Measurements from ENCODE around the gene PARP14. TPM values are rescaled to one million over a fixed set of nuclear protein-coding genes. Genes with fewer than 3 reads are reported as not detected.

PARP14 gene
- polyA plus RNA-seq, 1 donor from 2014 or later: not detected

DNA sequence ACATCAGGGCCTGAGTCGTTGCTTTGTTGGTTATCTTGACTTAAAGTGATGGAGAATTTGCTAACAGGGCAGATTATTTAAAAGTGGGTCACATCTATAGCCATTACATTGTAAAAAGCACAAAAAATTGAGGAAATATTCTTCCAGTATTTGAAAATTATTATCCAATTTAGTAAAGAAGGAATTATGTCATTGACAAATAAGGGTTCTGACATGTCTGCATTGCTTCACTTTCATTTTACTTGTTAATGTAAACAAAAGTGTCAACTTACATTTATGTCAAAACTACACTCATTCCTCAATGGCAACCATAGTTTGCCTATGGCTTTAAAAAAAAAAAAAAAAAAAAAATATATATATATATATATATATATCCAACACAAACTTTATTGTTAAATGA lies 3.4 kb upstream of the PARP14 start:
- H3K27me3 ChIP-seq (ENCODE audit: insufficient read depth, low read depth, low read length): peaks cover 35% of the 10 kb centered on the region
- H3K4me3 ChIP-seq (ENCODE audit: low read length): no peak overlapping the region
- no peaks in the 10 kb centered on the region for H3K79me2 ChIP-seq (replicated peaks; ENCODE audit: insufficient read depth, low read length)
- H3K9me2 ChIP-seq (ENCODE audit: insufficient read depth, low read length): no peaks in the 10 kb centered on the region
- H3F3A ChIP-seq (ENCODE audit: insufficient read depth, low read length, poor library complexity, severe bottlenecking): no peaks in the 10 kb centered on the region
- H2AFZ ChIP-seq (ENCODE audit: low read depth, low read length): no peak overlapping the region
- H3K9me3 ChIP-seq (ENCODE audit: low read length): peaks cover 4% of the 10 kb centered on the region
- TF ChIP-seq CTCF (IDR thresholded peaks at IDR 0.05; ENCODE audit: poor library complexity, severe bottlenecking) (no peak), POLR2AphosphoS5 (IDR thresholded peaks at IDR 0.05) (no peak), EP300 (conservative IDR thresholded peaks at IDR 0.05; ENCODE audit: poor library complexity, severe bottlenecking) (no peak), MXI1 (conservative IDR thresholded peaks at IDR 0.05; ENCODE audit: poor library complexity, severe bottlenecking) (no peak), REST (IDR thresholded peaks at IDR 0.05; ENCODE audit: borderline replicate concordance) (no peak), TAF1 (IDR thresholded peaks at IDR 0.05; ENCODE audit: low read depth) (no peak), SMC3 (conservative IDR thresholded peaks at IDR 0.05; ENCODE audit: poor library complexity) (no peak), RAD21 (conservative IDR thresholded peaks at IDR 0.05) (no peak), EZH2 (IDR thresholded peaks at IDR 0.05; ENCODE audit: borderline replicate concordance, insufficient read depth, low read length, poor library complexity, severe bottlenecking) (no peak)
- H3K36me3 ChIP-seq (ENCODE audit: insufficient read depth, low read length): no peaks in the 10 kb centered on the region
- H3K9ac ChIP-seq (ENCODE audit: low read length): no peak overlapping the region
- H3K27ac ChIP-seq (ENCODE audit: low read length): no peak overlapping the region
- no peaks in the 10 kb centered on the region for H4K20me1 ChIP-seq (ENCODE audit: insufficient read depth)
- H3K4me2 ChIP-seq (ENCODE audit: low read length): no peak overlapping the region

GRCh38 chr3:122678506-122678905 lies 2.1 kb upstream of the PARP14 start:
- Histone ChIP-seq H4K20me1 (ENCODE audit: insufficient read depth) (no peaks in the 10 kb centered on the region), H3K9me2 (ENCODE audit: insufficient read depth, low read length) (no peaks in the 10 kb centered on the region), H3K27ac (ENCODE audit: low read length) (no peak overlapping the region), H3K27me3 (ENCODE audit: insufficient read depth, low read depth, low read length) (peaks cover 39% of the 10 kb centered on the region), H3K4me2 (ENCODE audit: low read length) (no peak overlapping the region), H3K36me3 (ENCODE audit: insufficient read depth, low read length) (no peaks in the 10 kb centered on the region), H2AFZ (ENCODE audit: low read depth, low read length) (no peak overlapping the region), H3K4me3 (ENCODE audit: low read length) (no peak overlapping the region), H3F3A (ENCODE audit: insufficient read depth, low read length, poor library complexity, severe bottlenecking) (no peaks in the 10 kb centered on the region), H3K9me3 (ENCODE audit: low read length) (peaks cover 4% of the 10 kb centered on the region), H3K9ac (ENCODE audit: low read length) (no peak overlapping the region), H3K79me2 (replicated peaks; ENCODE audit: insufficient read depth, low read length) (no peaks in the 10 kb centered on the region)
- TF ChIP-seq SMC3 (conservative IDR thresholded peaks at IDR 0.05; ENCODE audit: poor library complexity) (no peak), TAF1 (IDR thresholded peaks at IDR 0.05; ENCODE audit: low read depth) (no peak), CTCF (IDR thresholded peaks at IDR 0.05; ENCODE audit: poor library complexity, severe bottlenecking) (no peak), MXI1 (conservative IDR thresholded peaks at IDR 0.05; ENCODE audit: poor library complexity, severe bottlenecking) (no peak), EZH2 (IDR thresholded peaks at IDR 0.05; ENCODE audit: borderline replicate concordance, insufficient read depth, low read length, poor library complexity, severe bottlenecking) (no peak), RAD21 (conservative IDR thresholded peaks at IDR 0.05) (no peak), EP300 (conservative IDR thresholded peaks at IDR 0.05; ENCODE audit: poor library complexity, severe bottlenecking) (no peak), REST (IDR thresholded peaks at IDR 0.05; ENCODE audit: borderline replicate concordance) (no peak), POLR2AphosphoS5 (IDR thresholded peaks at IDR 0.05) (no peak)

Measured in neural cell (in vitro differentiated cells).